Trophoblast cell (in vitro differentiated cells and primary cell): Measurements from ENCODE around the gene MGAT5.

Experiments used
- DNase-seq, 2 donors: peaks; one replicate each; pipeline ENCODE4 v3.0.0-alpha.2; 2016
- H2AFZ ChIP-seq: 2 replicates; pipeline ENCODE4 v1.6.1; 2013; ENCODE audit warnings: low read length, moderate library complexity, mild to moderate bottlenecking; ENCODE audit not compliant: insufficient read depth, poor library complexity
- H2AK5ac ChIP-seq: 2 replicates; pipeline ENCODE4 v1.6.1; 2013; ENCODE audit warnings: mild to moderate bottlenecking, low read length
- H2BK120ac ChIP-seq: 2 replicates; pipeline ENCODE4 v1.6.1; 2013; ENCODE audit warnings: low read length, mild to moderate bottlenecking, moderate library complexity; ENCODE audit not compliant: insufficient read depth, poor library complexity
- H2BK12ac ChIP-seq: 2 replicates; pipeline ENCODE4 v1.6.1; 2013; ENCODE audit warnings: mild to moderate bottlenecking, low read length, moderate library complexity
- H2BK5ac ChIP-seq: 2 replicates; pipeline ENCODE4 v1.6.1; 2013; ENCODE audit warnings: low read length, low read depth, moderate library complexity, mild to moderate bottlenecking; ENCODE audit not compliant: poor library complexity
- H3K14ac ChIP-seq: 2 replicates; pipeline ENCODE4 v1.6.1; 2013; ENCODE audit warnings: mild to moderate bottlenecking, low read length
- H3K18ac ChIP-seq: 2 replicates; pipeline ENCODE4 v1.6.1; 2013; ENCODE audit warnings: mild to moderate bottlenecking, low read length
- H3K23ac ChIP-seq: 2 replicates; pipeline ENCODE4 v1.6.1; 2013; ENCODE audit warnings: low read length
- H3K27ac ChIP-seq: 2 replicates; pipeline ENCODE4 v1.5.1; 2013; ENCODE audit warnings: low read depth, mild to moderate bottlenecking, inconsistent platforms, low read length, moderate library complexity
- H3K27me3 ChIP-seq: 2 replicates; pipeline ENCODE4 v1.6.1; 2013; ENCODE audit warnings: inconsistent platforms, mild to moderate bottlenecking, low read length, moderate library complexity; ENCODE audit not compliant: insufficient read depth
- H3K36me3 ChIP-seq, 2 experiments: 1 replicate in 1 of 2; 2 replicates in 1 of 2; pipeline ENCODE4 v1.6.1; 2013; ENCODE audit warnings: low read length in 2 of 2, mild to moderate bottlenecking in 2 of 2, moderate library complexity in 1 of 2; ENCODE audit not compliant: insufficient read depth in 2 of 2, control insufficient read depth in 1 of 2
- H3K4ac ChIP-seq: 2 replicates; pipeline ENCODE4 v1.6.1; 2013; ENCODE audit warnings: low read depth, mild to moderate bottlenecking, low read length, moderate library complexity
- H3K4me1 ChIP-seq, 2 experiments: 1 replicate in 1 of 2; 2 replicates in 1 of 2; pipeline ENCODE4 v1.6.1; 2013; ENCODE audit warnings: low read length in 2 of 2, mild to moderate bottlenecking in 2 of 2, moderate library complexity in 1 of 2; ENCODE audit not compliant: insufficient read depth in 2 of 2, control insufficient read depth in 1 of 2
- H3K4me2 ChIP-seq: 2 replicates; pipeline ENCODE4 v1.6.1; 2013; ENCODE audit warnings: inconsistent platforms, mild to moderate bottlenecking, low read length, moderate library complexity
- H3K4me3 ChIP-seq: 2 replicates; pipeline ENCODE4 v1.5.1; 2013; ENCODE audit warnings: mild to moderate bottlenecking, low read depth, low read length, inconsistent platforms
- H3K79me1 ChIP-seq: one replicate; pipeline ENCODE4 v1.6.1; 2013; ENCODE audit warnings: low read length
- H3K79me2 ChIP-seq: 2 replicates; pipeline ENCODE4 v1.6.1; 2013; ENCODE audit warnings: low read length, mild to moderate bottlenecking; ENCODE audit not compliant: control insufficient read depth, insufficient read depth, poor library complexity
- H3K9ac ChIP-seq: 2 replicates; pipeline ENCODE4 v1.6.1; 2013; ENCODE audit warnings: mild to moderate bottlenecking, low read length
- H3K9me3 ChIP-seq: 2 replicates; pipeline ENCODE4 v1.6.1; 2013; ENCODE audit warnings: low read depth, mild to moderate bottlenecking, control low read depth, inconsistent platforms, low read length; ENCODE audit not compliant: insufficient read depth
- H4K12ac ChIP-seq: 2 replicates; pipeline ENCODE4 v1.6.1; 2013; ENCODE audit warnings: low read depth, mild to moderate bottlenecking, low read length, moderate library complexity
- H4K8ac ChIP-seq: 2 replicates; pipeline ENCODE4 v1.6.1; 2013; ENCODE audit warnings: low read depth, mild to moderate bottlenecking, low read length, moderate library complexity
- H4K91ac ChIP-seq: one replicate; pipeline ENCODE4 v1.6.1; 2013; ENCODE audit warnings: low read depth, mild to moderate bottlenecking, low read length, moderate library complexity
- WGBS: extraction: QIAGEN DNeasy Blood & Tissue Kit; methylation state at CpG from one replicate; pipeline ENCODE4 v1.1.7; 2013; ENCODE audit warnings: missing lambda C conversion rate; ENCODE audit not compliant: insufficient read length, insufficient coverage; ENCODE audit errors: extremely low coverage; 5-methylcytosine and 5-hydroxymethylcytosine counted together

MGAT5 gene

GRCh38 chr2:134389381-134389780, 135.5 kb downstream of the MGAT5 start:
- no peaks in the 10 kb centered on the region for H3K36me3 ChIP-seq
- no peak overlapping the region for H3K18ac ChIP-seq
- H3K79me2 ChIP-seq, result no peaks in the 10 kb centered on the region
- no peak overlapping the region for H4K91ac ChIP-seq
- no peak overlapping the region for H2AFZ ChIP-seq
- H4K12ac ChIP-seq, result no peak overlapping the region
- H3K27ac ChIP-seq, result no peak overlapping the region
- H3K79me1 ChIP-seq, result no peaks in the 10 kb centered on the region
- H3K4me3 ChIP-seq, result no peak overlapping the region
- no peak overlapping the region for H3K4me2 ChIP-seq
- H3K23ac ChIP-seq, result no peak overlapping the region
- H3K27me3 ChIP-seq, result no peaks in the 10 kb centered on the region
- H3K9ac ChIP-seq, result no peak overlapping the region
- H3K4ac ChIP-seq, result no peak overlapping the region
- H4K8ac ChIP-seq, result no peak overlapping the region
- no CpG with 5 or more reads among the region's 1 CpG for WGBS
- H2BK12ac ChIP-seq, result no peak overlapping the region
- H3K4me1 ChIP-seq, result no peaks in the 10 kb centered on the region
- H2AK5ac ChIP-seq, result no peak overlapping the region
- no peaks in the 10 kb centered on the region for H3K9me3 ChIP-seq
- DNase-seq, result no peak
- H3K14ac ChIP-seq, result no peak overlapping the region
- no peak overlapping the region for H2BK120ac ChIP-seq
- H2BK5ac ChIP-seq, result no peak overlapping the region

GRCh38 chr2:134391751-134392160, 137.9 kb downstream of the MGAT5 start:
- Histone ChIP-seq H4K8ac (no peak overlapping the region), H3K4me2 (no peak overlapping the region), H3K23ac (no peak overlapping the region), H2BK120ac (no peak overlapping the region), H3K79me2 (no peaks in the 10 kb centered on the region), H3K9me3 (no peaks in the 10 kb centered on the region), H2BK12ac (no peak overlapping the region), H2AFZ (no peak overlapping the region), H3K27me3 (no peaks in the 10 kb centered on the region), H2AK5ac (no peak overlapping the region), H3K27ac (no peak overlapping the region), H3K79me1 (no peaks in the 10 kb centered on the region), H3K4me1 (no peaks in the 10 kb centered on the region), H4K12ac (no peak overlapping the region), H4K91ac (no peak overlapping the region), H2BK5ac (no peak overlapping the region), H3K14ac (no peak overlapping the region), H3K36me3 (no peaks in the 10 kb centered on the region), H3K4me3 (no peak overlapping the region), H3K9ac (no peak overlapping the region), H3K18ac (no peak overlapping the region), H3K4ac (no peak overlapping the region)
- no peak for DNase-seq
- WGBS, result no CpG with 5 or more reads among the region's 2 CpGs

DNA sequence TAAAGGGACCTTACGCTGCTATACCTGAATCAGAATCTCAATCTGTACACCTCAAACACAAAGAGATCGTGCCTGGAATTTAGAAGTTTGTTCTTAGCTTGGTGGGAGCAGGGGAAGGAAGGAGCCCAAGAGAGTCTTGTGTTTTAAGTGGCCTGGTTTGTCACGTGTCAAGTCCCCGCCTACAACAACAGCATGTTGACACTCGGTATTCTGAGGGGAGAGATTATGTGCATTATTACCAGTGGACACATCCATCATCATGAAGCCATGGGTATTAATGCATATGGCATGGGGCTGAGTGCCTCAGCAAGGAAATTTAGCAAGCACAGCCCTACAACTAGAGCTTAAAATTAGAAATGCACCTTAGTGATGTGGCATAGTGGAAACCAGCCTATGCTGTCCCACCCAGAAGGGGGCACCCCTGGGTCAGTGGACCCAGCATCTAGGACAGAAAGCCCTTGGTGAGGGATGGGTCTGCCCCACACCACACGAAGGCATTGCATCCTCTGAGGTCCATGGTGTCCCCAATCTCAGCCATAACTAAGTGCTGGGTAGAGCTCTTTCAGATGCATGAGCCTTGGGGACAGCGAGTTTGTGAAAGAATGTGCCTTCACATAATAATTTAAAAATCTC, 138.7 kb downstream of the MGAT5 start:
- Histone ChIP-seq H3K27me3 (no peaks in the 10 kb centered on the region), H4K91ac (no peak overlapping the region), H3K79me2 (no peaks in the 10 kb centered on the region), H2BK5ac (no peak overlapping the region), H2AFZ (no peak overlapping the region), H3K79me1 (no peaks in the 10 kb centered on the region), H2BK12ac (no peak overlapping the region), H3K9me3 (no peaks in the 10 kb centered on the region), H3K23ac (no peak overlapping the region), H2AK5ac (no peak overlapping the region), H3K4ac (no peak overlapping the region), H3K4me2 (no peak overlapping the region), H3K14ac (no peak overlapping the region), H3K18ac (no peak overlapping the region), H2BK120ac (no peak overlapping the region), H3K27ac (no peak overlapping the region), H4K12ac (no peak overlapping the region), H3K9ac (no peak overlapping the region), H4K8ac (no peak overlapping the region), H3K4me1 (no peaks in the 10 kb centered on the region), H3K36me3 (no peaks in the 10 kb centered on the region), H3K4me3 (no peak overlapping the region)
- WGBS, result no CpG with 5 or more reads among the region's 7 CpGs
- DNase-seq, result no peak

DNA sequence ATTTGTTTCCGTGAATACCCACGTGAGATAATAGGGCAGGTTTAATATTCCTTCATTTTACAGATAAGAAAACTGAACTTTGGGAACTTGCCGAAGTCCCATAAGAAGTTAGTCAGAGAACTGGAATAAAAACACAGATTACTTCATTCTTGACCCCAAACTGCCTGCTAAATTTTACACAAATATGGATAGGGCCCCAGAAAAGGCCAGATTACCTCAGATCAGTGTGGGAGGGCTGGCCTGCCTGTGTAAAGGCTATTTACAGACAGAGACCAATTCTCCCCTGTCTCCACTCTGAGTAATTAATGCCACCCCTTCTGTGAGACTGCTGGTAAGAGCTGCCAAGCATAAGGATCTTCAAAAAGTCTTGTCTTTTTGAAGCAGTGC, 139.2 kb downstream of the MGAT5 start:
- Histone ChIP-seq H3K36me3 (no peaks in the 10 kb centered on the region), H3K4me3 (no peak overlapping the region), H3K4ac (no peak overlapping the region), H3K27me3 (no peaks in the 10 kb centered on the region), H2BK120ac (no peak overlapping the region), H2AFZ (no peak overlapping the region), H3K14ac (no peak overlapping the region), H3K4me2 (no peak overlapping the region), H2BK12ac (no peak overlapping the region), H3K27ac (no peak overlapping the region), H3K9me3 (no peaks in the 10 kb centered on the region), H3K23ac (no peak overlapping the region), H3K9ac (no peak overlapping the region), H3K4me1 (peaks cover 0 to under 1% of the 10 kb centered on the region in 2 experiments), H3K79me2 (no peaks in the 10 kb centered on the region), H4K8ac (no peak overlapping the region), H4K12ac (no peak overlapping the region), H2BK5ac (no peak overlapping the region), H2AK5ac (no peak overlapping the region), H3K18ac (no peak overlapping the region), H3K79me1 (no peaks in the 10 kb centered on the region), H4K91ac (no peak overlapping the region)
- WGBS, result no CpG with 5 or more reads among the region's 3 CpGs
- DNase-seq, result no peak
